H54 (cell line): ENCODE results near the gene TGFBR3.

ENCODE experiments used
- DNase-seq: peaks from one replicate; pipeline ENCODE4 v3.0.0; 2011; ENCODE audit warnings: low spot score, mixed read lengths; ENCODE audit not compliant: insufficient read length
- FAIRE-seq: peaks from 3 replicates; lab custom pipeline; 2011; peaks lifted over from hg19 to GRCh38; lab: Jason Lieb, UNC
- POLR2A ChIP-seq: IDR thresholded peaks from 2 replicates; pipeline ENCODE4 v1.6.1; 2011; ENCODE audit warnings: low read depth, mild to moderate bottlenecking, low read length

The TGFBR3 gene

GRCh38 chr1:91895832-91896556 is 10.0 kb upstream of the TGFBR3 start:
- no peak for TF ChIP-seq POLR2A
- no peak for DNase-seq
- FAIRE-seq = no peak

- FAIRE-seq (no peak), DNase-seq (no peak)
- no peak for TF ChIP-seq POLR2A
Observed at GRCh38 chr1:91894036-91894761, 8.2 kb upstream of the TGFBR3 start.

DNA sequence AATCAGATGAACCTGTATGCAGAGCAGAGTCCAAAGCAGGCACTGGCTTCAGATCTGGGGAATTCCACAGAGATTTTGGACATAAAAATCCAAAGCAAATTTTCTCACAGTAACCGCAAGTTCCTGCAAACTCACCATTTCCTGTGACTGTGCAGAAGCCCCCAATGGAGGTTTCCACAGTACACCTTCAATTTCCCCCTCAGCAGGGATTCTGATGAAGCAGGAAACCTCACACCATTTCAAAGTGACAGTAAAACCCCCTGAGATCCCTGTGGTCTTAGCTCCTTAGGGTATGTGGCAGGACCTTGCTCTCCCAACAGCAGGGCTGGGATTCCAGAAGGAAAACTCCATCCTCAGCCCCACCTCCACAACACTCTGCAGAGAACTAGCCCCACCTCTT is 6.0 kb upstream of the TGFBR3 start:
- no peak for DNase-seq
- FAIRE-seq = no peak
- no peak for TF ChIP-seq POLR2A

GRCh38 chr1:91891454-91891853 is 5.5 kb upstream of the TGFBR3 start:
- no peak for TF ChIP-seq POLR2A
- DNase-seq (no peak), FAIRE-seq (no peak)

DNA sequence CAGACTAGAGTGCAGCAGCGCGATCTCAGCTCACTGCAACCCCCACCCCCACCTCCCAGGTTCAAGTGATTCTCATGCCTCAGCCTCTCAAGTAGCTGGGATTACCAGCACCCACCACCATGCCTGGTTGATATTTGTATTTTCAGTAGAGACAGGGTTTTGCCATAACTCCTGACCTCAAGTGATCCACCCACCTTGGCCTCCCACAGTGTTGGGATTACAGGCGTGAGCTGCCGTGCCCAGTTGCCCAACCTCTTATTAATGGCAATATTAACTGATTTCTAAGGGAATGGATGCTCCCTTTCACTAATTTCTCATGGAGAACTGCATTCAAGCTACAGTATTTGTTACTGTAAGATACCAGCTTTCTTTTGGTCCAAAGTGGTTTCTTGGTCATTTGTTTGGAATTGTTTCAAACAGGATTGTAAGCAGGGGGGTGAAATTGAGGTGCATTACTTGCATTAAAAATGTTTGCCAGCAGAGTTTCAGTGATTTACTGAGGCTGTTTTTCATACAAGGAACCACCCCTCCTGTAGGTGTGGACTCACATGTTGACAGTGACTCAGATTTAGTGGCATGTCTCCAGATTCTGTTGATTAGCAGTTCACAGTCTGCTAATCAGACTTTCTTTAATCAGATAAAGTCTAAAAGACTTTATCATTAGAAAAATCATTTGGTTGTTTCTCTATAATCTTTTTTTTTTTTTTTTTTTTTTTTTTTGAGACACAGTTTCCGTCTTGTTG is 3.9 kb upstream of the TGFBR3 start:
- FAIRE-seq = peak; percentile 77
- TF ChIP-seq POLR2A = no peak
- DNase-seq = peak; percentile 29

DNA sequence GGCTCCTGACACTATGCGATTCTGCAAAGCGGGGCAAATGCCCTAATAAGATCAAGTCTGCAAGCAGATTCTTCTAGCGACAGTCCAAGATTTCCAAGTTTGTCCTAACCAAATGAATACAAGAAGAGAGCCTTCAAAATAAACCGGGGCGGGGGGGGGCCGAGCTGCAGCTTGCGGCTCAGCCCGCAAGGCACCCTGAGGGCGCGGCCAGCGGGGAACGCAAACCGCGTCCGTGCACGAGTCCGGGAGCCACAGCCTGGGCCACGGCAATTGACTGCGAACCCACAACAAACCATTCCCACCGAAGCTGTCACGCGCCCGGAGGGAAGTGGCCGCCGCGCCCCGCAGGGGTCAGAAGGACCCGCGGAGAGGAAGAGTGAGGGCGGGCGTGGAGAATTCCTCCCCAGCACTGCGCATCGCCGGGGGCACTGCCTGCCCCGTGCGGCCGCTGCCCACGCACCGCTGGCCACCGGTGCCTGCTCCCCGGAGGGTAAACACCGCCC is 687 bp downstream of the TGFBR3 start:
- FAIRE-seq (no peak), DNase-seq (peak; percentile 26)
- no peak for TF ChIP-seq POLR2A

DNA sequence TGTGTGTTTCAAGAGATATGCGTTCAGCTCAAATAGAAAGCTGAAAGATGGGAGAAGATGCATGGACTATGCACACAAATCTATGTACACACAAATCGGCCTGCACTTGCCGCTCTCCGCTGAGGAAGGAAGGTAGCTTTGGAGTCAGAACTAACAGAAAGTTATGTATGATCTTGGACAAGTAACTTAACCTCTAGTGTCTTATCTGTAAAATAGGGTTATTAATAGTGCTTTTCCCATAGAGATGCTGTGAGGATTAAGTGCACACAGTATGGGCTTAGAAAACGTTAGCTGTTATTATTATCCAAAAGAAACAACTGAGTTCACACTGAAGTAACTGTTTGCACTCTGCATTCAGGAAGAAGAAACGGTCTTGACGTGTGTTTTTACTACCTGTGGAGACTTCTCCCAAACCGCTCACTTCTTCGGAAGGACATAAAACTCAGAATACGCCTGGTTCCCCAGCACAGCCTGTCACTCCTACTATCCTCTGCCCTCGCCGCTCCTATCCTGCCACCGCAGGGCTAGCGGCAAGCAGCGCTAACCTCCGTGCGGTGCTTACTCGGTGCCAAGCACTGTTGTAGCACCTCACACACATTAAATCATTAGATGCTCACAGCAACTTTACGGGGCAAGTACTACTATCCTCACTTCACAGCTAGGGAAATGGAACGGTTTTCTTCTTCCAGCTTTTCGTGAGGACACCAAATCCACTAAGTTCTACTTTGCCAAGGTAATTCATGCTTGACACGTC is 1.3 kb downstream of the TGFBR3 start:
- TF ChIP-seq POLR2A = no peak
- no peak for FAIRE-seq
- DNase-seq = no peak

- FAIRE-seq (no peak), DNase-seq (no peak)
- TF ChIP-seq POLR2A = no peak
Observed at GRCh38 chr1:91883470-91883869, 2.5 kb downstream of the TGFBR3 start.

DNA sequence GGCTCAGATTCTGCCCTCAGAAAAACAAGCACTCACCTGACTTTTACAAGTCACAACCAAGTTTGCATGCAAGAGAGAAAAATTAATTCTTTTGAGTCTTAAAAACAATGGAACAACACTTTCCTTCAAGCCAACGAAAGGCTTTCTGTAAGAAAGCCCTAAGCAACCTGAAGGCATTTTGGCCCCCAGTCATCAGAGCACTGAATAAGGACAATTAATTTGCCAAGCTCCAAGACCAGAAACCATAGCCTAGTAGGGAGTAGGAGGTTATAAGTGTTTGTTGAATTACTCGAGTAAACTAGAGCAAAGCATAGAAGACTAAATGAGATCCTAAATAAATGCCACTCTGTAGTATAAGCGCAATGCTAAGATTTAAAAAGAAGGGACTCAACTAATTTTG is 4.7 kb downstream of the TGFBR3 start:
- DNase-seq (no peak), FAIRE-seq (no peak)
- TF ChIP-seq POLR2A = no peak

DNA sequence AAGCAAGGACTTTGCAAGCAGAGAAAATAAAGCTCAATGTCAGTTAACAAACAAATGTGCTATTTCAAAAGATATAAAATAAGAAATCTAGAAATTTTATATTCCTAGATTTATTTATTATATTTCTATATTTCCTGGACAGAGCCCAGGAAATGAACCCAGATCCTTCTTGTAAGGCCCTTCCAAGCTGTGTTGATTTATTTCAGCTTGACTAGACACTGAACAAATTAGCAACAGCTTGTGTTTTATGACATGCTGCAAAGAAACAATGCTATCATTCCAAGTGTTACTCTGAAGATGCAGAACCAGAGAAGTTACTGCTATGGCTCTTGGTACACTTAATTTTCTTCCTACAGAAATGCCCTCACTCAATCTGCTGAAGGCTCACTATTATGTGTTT is 6.2 kb downstream of the TGFBR3 start:
- FAIRE-seq (no peak), DNase-seq (no peak)
- TF ChIP-seq POLR2A = no peak

DNA sequence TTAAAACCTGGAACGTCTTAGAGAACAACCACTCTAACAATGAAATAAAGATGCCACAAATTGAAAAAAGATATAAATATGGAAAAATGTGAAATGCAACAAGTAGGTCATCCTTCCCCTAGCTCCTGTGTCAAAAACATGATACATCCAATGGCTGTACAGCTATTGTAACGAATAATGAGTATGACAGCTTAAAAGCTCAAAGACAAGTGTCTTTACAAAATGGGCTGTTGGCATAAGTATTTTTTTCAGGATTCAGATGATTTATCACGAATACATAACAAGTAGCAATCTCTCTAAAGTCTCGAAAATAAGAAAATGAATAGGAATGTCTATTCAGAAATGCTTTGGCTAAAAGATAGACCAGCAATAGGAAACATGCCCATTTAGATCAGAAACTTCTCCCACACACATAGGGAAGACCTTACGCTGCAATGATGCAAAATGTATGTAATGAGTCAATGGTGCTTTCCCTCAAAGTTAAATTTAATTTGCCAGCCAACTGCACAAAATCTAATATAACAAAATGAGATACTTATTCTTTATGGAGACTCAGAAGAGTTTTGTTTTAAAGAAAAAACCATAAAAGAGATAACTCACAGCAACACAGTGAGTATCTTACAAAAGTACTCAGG is 8.3 kb downstream of the TGFBR3 start:
- FAIRE-seq = no peak
- TF ChIP-seq POLR2A = no peak
- no peak for DNase-seq

DNA sequence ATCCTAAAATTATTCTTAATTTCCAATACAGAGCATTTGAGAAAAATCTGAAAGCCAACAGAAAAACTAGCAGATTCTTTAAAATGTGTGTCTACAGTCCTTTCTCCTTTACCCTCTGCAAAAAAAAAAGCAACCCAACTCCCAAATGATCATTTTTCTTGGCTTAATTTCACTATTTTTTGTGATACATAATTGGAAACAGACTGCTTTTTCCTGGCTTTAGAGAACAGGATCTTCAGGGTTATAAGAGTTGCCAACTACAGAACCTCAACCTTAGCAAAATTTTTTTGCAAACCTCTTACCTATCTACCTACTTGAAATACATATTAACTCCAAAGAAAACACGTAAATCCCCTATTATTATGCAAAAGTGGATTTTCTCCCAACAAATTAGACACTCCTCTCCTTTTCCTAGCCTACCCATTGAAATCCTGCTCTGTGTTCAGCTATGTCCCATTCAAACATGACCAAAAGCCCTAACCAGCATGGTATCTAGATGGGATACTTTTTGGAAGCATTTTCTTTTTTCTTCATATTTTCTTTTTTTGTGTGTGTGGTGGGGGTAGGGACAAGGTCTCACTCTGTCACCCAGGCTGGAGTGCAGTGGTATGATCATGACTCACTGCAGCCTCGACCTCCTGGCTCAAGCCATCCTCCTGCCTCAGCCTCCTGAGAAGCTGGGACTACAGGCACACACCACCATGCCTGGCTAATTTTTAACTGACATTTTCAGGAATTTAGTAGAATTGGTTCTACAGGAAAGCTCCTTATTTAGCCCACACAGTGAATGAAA is 9.0 kb downstream of the TGFBR3 start:
- DNase-seq = no peak
- FAIRE-seq = no peak
- no peak for TF ChIP-seq POLR2A

- no peak for TF ChIP-seq POLR2A
- FAIRE-seq (no peak), DNase-seq (no peak)
Observed at GRCh38 chr1:91876040-91876470, 9.9 kb downstream of the TGFBR3 start.
